ENCODE data around the gene RET. TPM values are rescaled to one million over a fixed set of nuclear protein-coding genes. Genes with fewer than 3 reads are reported as not detected.

The RET gene
- total RNA-seq, 1 experiment from 2014 or later: 68.0 TPM

- ChIA-PET CTCF (no interaction called here), POLR2A (ENCODE audit: low non-redundant PET) (no interaction called here)
- Histone ChIP-seq H3K9me3 (ENCODE audit: low read depth, low read length, poor library complexity, severe bottlenecking) (no peaks in the 10 kb centered on the region), H3K27me3 (replicated peaks; ENCODE audit: insufficient read depth, low read depth, low read length, poor library complexity) (no peaks in the 10 kb centered on the region), H3K36me3 (ENCODE audit: insufficient read depth, low read length, poor library complexity, severe bottlenecking) (peaks cover 16% of the 10 kb centered on the region), H3K27ac (ENCODE audit: low read depth, low read length, poor library complexity, severe bottlenecking) (no peak overlapping the region), H3K4me3 (ENCODE audit: low read depth, low read length, poor library complexity, severe bottlenecking) (no peak overlapping the region), H3K4me1 (ENCODE audit: insufficient read depth, low read length, poor library complexity, severe bottlenecking) (no peaks in the 10 kb centered on the region)
- intact Hi-C loops (cut with micrococcal nuclease; ENCODE audit: unreplicated experiment): no loop called here
- no peak for DNase-seq (ENCODE audit: low spot score)
- no peak for TF ChIP-seq EZH2 (IDR thresholded peaks at IDR 0.05; ENCODE audit: borderline replicate concordance, low read depth, low read length, poor library complexity, severe bottlenecking)
- TF ChIP-seq, protein P1, sequence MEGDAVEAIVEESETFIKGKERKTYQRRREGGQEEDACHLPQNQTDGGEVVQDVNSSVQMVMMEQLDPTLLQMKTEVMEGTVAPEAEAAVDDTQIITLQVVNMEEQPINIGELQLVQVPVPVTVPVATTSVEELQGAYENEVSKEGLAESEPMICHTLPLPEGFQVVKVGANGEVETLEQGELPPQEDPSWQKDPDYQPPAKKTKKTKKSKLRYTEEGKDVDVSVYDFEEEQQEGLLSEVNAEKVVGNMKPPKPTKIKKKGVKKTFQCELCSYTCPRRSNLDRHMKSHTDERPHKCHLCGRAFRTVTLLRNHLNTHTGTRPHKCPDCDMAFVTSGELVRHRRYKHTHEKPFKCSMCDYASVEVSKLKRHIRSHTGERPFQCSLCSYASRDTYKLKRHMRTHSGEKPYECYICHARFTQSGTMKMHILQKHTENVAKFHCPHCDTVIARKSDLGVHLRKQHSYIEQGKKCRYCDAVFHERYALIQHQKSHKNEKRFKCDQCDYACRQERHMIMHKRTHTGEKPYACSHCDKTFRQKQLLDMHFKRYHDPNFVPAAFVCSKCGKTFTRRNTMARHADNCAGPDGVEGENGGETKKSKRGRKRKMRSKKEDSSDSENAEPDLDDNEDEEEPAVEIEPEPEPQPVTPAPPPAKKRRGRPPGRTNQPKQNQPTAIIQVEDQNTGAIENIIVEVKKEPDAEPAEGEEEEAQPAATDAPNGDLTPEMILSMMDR (conservative IDR thresholded peaks at IDR 0.05; ENCODE audit: low read depth, low read length): no peak
- no TSS peak for BruUV-seq (replicated peaks)
Measured at GRCh38 chr10:43173120-43173519, 96.3 kb downstream of the RET start.

- no peak overlapping the region for H3K4me3 ChIP-seq (ENCODE audit: low read depth, low read length, poor library complexity, severe bottlenecking)
- POLR2A ChIA-PET (ENCODE audit: low non-redundant PET): no interaction called here
- H3K27ac ChIP-seq (ENCODE audit: low read depth, low read length, poor library complexity, severe bottlenecking): no peak overlapping the region
- intact Hi-C loops (cut with micrococcal nuclease; ENCODE audit: unreplicated experiment): no loop called here
- TF ChIP-seq EZH2 (IDR thresholded peaks at IDR 0.05; ENCODE audit: borderline replicate concordance, low read depth, low read length, poor library complexity, severe bottlenecking): no peak
- TF ChIP-seq, protein P1 (conservative IDR thresholded peaks at IDR 0.05; ENCODE audit: low read depth, low read length): no peak
- H3K27me3 ChIP-seq (replicated peaks; ENCODE audit: insufficient read depth, low read depth, low read length, poor library complexity): no peaks in the 10 kb centered on the region
- CTCF ChIA-PET: no interaction called here
- H3K9me3 ChIP-seq (ENCODE audit: low read depth, low read length, poor library complexity, severe bottlenecking): no peaks in the 10 kb centered on the region
- no peak for DNase-seq (ENCODE audit: low spot score)
- BruUV-seq (replicated peaks): no TSS peak
- H3K36me3 ChIP-seq (ENCODE audit: insufficient read depth, low read length, poor library complexity, severe bottlenecking): peaks cover 17% of the 10 kb centered on the region
- H3K4me1 ChIP-seq (ENCODE audit: insufficient read depth, low read length, poor library complexity, severe bottlenecking): no peaks in the 10 kb centered on the region
Measured at GRCh38 chr10:43174969-43175368, 98.1 kb downstream of the RET start.

GRCh38 chr10:43176271-43176670, 99.4 kb downstream of the RET start:
- H3K27me3 ChIP-seq (replicated peaks; ENCODE audit: insufficient read depth, low read depth, low read length, poor library complexity): no peaks in the 10 kb centered on the region
- DNase-seq (ENCODE audit: low spot score): no peak
- H3K9me3 ChIP-seq (ENCODE audit: low read depth, low read length, poor library complexity, severe bottlenecking): no peaks in the 10 kb centered on the region
- intact Hi-C loops (cut with micrococcal nuclease; ENCODE audit: unreplicated experiment): no loop called here
- H3K4me1 ChIP-seq (ENCODE audit: insufficient read depth, low read length, poor library complexity, severe bottlenecking): no peaks in the 10 kb centered on the region
- CTCF ChIA-PET: no interaction called here
- BruUV-seq (replicated peaks): no TSS peak
- no peak for TF ChIP-seq EZH2 (IDR thresholded peaks at IDR 0.05; ENCODE audit: borderline replicate concordance, low read depth, low read length, poor library complexity, severe bottlenecking)
- TF ChIP-seq, protein P1 (conservative IDR thresholded peaks at IDR 0.05; ENCODE audit: low read depth, low read length): no peak
- peaks cover 17% of the 10 kb centered on the region for H3K36me3 ChIP-seq (ENCODE audit: insufficient read depth, low read length, poor library complexity, severe bottlenecking)
- no peak overlapping the region for H3K4me3 ChIP-seq (ENCODE audit: low read depth, low read length, poor library complexity, severe bottlenecking)
- POLR2A ChIA-PET (ENCODE audit: low non-redundant PET): no interaction called here
- H3K27ac ChIP-seq (ENCODE audit: low read depth, low read length, poor library complexity, severe bottlenecking): no peak overlapping the region
